CD4-positive, alpha-beta T cell (primary cell): Measurements from ENCODE around the gene TMEM179. TPM values are rescaled to one million over a fixed set of nuclear protein-coding genes. Genes with fewer than 3 reads are reported as not detected.
A peak's percentile ranks its signal among the peaks of the same experiment; 100 is the strongest.

Experiments used
- ATAC-seq: fragments of 200-7000 bp; cut with Tn5 transposase; one replicate; pipeline ENCODE4 v1.10.0; 2022; ENCODE audit warnings: mild to moderate bottlenecking; ENCODE audit not compliant: poor library complexity
- CTCF ChIA-PET: fragments of 350-600 bp; sonication (Branson Sonifier 250); formaldehyde crosslinking; loops from one replicate; lab custom pipeline; 2021; ENCODE audit warnings: antibody characterized with exemption, inconsistent platforms; lab: Charles Lee
- POLR2A ChIA-PET: fragments of 350-600 bp; sonication (Branson Sonifier 250); formaldehyde crosslinking; loops from one replicate; lab custom pipeline; 2021; ENCODE audit warnings: antibody characterized with exemption, inconsistent platforms; lab: Charles Lee
- DNase-seq, 14 experiments: peaks; one replicate each; pipeline ENCODE4 v3.0.0-alpha.2; 2013 to 2020; ENCODE audit warnings: mixed read lengths in 2 of 14
- H3K27ac ChIP-seq, 2 donors: one replicate each; pipeline versions ENCODE4 v1.5.1 to v1.7.0; 2013; ENCODE audit warnings: low read length in 2 of 2, low read depth in 1 of 2, mild to moderate bottlenecking in 1 of 2
- H3K27me3 ChIP-seq, 2 experiments: 1 replicate in 1 of 2; 2 replicates in 1 of 2; pipeline versions ENCODE4 v1.6.1 to v1.7.0; 2013; ENCODE audit warnings: low read length in 2 of 2, control low read depth in 1 of 2, mild to moderate bottlenecking in 1 of 2, moderate library complexity in 1 of 2; ENCODE audit not compliant: insufficient read depth in 2 of 2, control insufficient read depth in 1 of 2
- H3K36me3 ChIP-seq: one replicate; pipeline ENCODE4 v1.6.1; 2013; ENCODE audit warnings: low read length, control low read depth; ENCODE audit not compliant: insufficient read depth
- H3K4me1 ChIP-seq: one replicate; pipeline ENCODE4 v1.6.1; 2013; ENCODE audit warnings: low read length, control low read depth; ENCODE audit not compliant: insufficient read depth
- H3K4me3 ChIP-seq: one replicate; pipeline ENCODE4 v1.5.1; 2013; ENCODE audit warnings: mild to moderate bottlenecking, low read length, moderate library complexity
- H3K9me3 ChIP-seq, 2 experiments: 1 replicate in 1 of 2; 2 replicates in 1 of 2; pipeline versions ENCODE4 v1.6.1 to v1.7.0; 2013; ENCODE audit warnings: low read length in 2 of 2, mild to moderate bottlenecking in 2 of 2, control low read depth in 1 of 2, moderate library complexity in 1 of 2; ENCODE audit not compliant: control insufficient read depth in 1 of 2, insufficient read depth in 1 of 2
- H3K27ac Mint-ChIP-seq: one replicate; pipeline ENCODE4 v1.8.0; 2020; ENCODE audit warnings: mixed read lengths
- H3K27me3 Mint-ChIP-seq: one replicate; pipeline ENCODE4 v1.8.0; 2021; ENCODE audit warnings: mixed read lengths
- H3K36me3 Mint-ChIP-seq: one replicate; pipeline ENCODE4 v1.8.0; 2021; ENCODE audit warnings: low read depth, mixed read lengths
- H3K4me1 Mint-ChIP-seq: one replicate; pipeline ENCODE4 v1.8.0; 2021; ENCODE audit warnings: low read depth, mixed read lengths
- H3K4me3 Mint-ChIP-seq: one replicate; pipeline ENCODE4 v1.8.0; 2020; ENCODE audit warnings: mild to moderate bottlenecking, mixed read lengths
- H3K9me3 Mint-ChIP-seq: one replicate; pipeline ENCODE4 v1.8.0; 2020; ENCODE audit warnings: mixed read lengths
- intact Hi-C, 2 experiments: fragments of 100-400 bp; cut with DNase I in 1 of 2; cut with micrococcal nuclease in 1 of 2; formaldehyde crosslinking; loops; one replicate each; pipeline versions ENCODE4 v1.15.1 to v1.9.0; 2023 to 2025; cut with DNase I, micrococcal nuclease
- total RNA-seq, 174 experiments: library from RNA in 2 of 174; stranded (reverse) in 2 of 174; gene quantifications; one replicate each; pipeline ENCODE4 v1.2.3 and lab custom pipeline; 2021 to 2026
- TF ChIP-seq, protein P1 (sequence below): fragments of 200-600 bp; IDR thresholded peaks from one replicate; pipeline ENCODE4 v1.8.0; 2022; ENCODE audit warnings: antibody characterized with exemption, mild to moderate bottlenecking

TMEM179 gene
- total RNA-seq, 2 experiments from 2014 or later = not detected

DNA sequence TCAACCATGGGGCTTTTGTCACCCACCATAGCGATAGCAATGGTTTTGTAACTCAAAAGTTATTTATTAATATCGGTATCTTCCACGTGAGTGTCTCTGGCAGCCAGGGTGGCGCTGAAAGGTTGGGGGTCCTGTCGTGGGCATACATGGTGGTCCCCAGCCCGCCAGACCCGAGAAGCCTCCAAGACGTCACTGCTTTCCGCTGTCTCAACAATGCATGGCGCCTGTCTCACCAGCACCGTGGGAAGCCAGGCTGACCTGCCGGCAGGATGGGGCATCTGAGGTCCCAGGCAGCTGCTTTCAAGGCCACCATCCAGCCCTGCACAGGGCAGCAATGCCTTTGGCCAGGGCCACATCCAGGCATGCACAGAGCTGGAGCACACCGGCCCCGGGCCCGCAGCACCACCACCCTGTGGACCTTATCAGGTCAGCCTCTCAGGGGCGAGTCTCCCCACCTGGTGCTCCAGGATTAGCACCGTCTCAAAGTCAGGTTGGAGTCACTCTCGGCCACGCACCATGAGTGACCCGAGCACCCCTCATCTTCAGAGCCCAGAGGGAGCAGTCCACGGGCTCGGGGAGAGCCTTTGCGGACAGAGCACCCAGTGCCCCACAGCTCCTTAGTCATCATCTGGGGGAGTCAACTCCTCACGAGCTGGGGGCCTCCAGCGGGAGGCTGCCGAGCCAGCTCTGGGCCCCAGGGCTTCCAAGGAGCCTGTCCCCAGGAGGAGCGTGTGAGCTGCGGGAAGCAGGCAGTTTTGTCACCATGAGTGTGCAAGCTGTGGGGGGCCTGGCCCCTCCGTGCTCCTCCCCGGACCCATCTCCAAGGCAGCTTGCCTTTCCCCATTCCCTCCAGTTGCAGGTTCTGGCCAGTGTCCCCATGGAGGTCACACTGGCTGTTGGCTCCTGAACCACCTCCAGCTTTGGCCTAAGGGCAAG lies 39.6 kb downstream of the TMEM179 start:
- H3K4me3 Mint-ChIP-seq = no peak overlapping the region
- ChIA-PET POLR2A (interaction anchor here (0.7 to 1.2 kb wide), 2 partner anchors 427 to 487 kb away, joined by 3 to 7 read pairs; no protein-coding TSS in a partner anchor), CTCF (interaction anchor here (1.0 to 2.1 kb wide), 3 partner anchors 427 to 487 kb away, joined by 4 to 19 read pairs (median 6); no protein-coding TSS in a partner anchor)
- Histone ChIP-seq H3K27me3 (peaks cover 5 to 19% of the 10 kb centered on the region in 2 experiments), H3K36me3 (no peaks in the 10 kb centered on the region), H3K27ac (no peak overlapping the region), H3K4me1 (peaks cover 7% of the 10 kb centered on the region), H3K4me3 (no peak overlapping the region), H3K9me3 (peaks cover 0 to 7% of the 10 kb centered on the region in 2 experiments)
- TF ChIP-seq, protein P1, sequence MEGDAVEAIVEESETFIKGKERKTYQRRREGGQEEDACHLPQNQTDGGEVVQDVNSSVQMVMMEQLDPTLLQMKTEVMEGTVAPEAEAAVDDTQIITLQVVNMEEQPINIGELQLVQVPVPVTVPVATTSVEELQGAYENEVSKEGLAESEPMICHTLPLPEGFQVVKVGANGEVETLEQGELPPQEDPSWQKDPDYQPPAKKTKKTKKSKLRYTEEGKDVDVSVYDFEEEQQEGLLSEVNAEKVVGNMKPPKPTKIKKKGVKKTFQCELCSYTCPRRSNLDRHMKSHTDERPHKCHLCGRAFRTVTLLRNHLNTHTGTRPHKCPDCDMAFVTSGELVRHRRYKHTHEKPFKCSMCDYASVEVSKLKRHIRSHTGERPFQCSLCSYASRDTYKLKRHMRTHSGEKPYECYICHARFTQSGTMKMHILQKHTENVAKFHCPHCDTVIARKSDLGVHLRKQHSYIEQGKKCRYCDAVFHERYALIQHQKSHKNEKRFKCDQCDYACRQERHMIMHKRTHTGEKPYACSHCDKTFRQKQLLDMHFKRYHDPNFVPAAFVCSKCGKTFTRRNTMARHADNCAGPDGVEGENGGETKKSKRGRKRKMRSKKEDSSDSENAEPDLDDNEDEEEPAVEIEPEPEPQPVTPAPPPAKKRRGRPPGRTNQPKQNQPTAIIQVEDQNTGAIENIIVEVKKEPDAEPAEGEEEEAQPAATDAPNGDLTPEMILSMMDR = no peak
- ATAC-seq (no peak), DNase-seq (no peak)
- H3K36me3 Mint-ChIP-seq = no peaks in the 10 kb centered on the region
- no peak overlapping the region for H3K27ac Mint-ChIP-seq
- intact Hi-C loops = loop anchor here (1.0 to 5.0 kb wide), 3 partner anchors 428 to 487 kb away; no protein-coding TSS in a partner anchor
- peaks cover 22% of the 10 kb centered on the region for H3K27me3 Mint-ChIP-seq
- no peaks in the 10 kb centered on the region for H3K4me1 Mint-ChIP-seq
- H3K9me3 Mint-ChIP-seq = no peaks in the 10 kb centered on the region

DNA sequence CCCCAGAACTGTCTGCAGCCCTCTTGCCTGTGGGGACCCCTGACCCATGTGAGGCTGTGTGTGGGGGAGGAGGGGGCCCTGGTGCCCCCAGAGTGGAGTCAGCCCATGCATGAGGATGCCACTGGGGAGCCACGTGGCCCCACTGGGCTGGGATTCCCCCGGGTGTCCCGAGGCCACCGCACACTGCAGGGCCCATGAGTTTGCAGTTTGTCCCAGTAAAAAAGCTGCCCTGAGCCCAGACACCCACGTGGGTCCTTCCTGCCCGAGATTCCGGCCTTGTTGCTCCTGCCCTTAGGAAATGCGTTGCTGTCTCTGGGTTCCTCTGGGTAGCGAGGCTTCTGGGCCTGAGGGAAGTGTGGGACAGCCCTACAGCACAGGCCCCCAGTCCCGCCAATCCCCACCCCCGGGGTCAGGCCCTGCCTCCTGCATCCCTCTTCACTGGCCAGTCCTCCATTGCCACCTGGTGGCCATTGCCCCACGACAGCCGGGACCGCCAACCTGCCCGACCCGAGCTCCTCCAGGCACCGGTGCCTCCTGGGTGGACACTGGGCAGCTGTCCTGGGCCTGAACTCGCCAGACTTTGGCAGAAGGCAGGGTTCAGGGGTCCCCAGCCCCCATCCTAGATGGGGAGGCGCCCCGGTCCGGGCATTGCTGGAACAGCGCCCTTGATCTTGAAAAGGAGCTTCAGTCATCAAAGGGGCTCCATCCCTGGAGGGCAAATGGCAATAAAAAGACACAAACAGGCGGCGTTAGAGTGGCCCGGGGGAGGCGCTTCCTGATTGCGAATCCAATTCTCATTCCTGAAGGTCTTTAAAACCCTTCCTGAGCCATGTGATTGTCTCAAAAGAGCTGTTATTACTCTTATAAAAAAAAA lies 40.6 kb downstream of the TMEM179 start:
- peaks cover 5 to 19% of the 10 kb centered on the region in 2 experiments for H3K27me3 ChIP-seq
- TF ChIP-seq, protein P1 = peak; percentile 74
- H3K4me1 ChIP-seq = peaks cover 7% of the 10 kb centered on the region
- H3K27ac Mint-ChIP-seq = no peak overlapping the region
- peak; percentile 57 to 80 (median 66) for DNase-seq
- H3K9me3 ChIP-seq = peaks cover 0 to 7% of the 10 kb centered on the region in 2 experiments
- ChIA-PET POLR2A (interaction anchor here (0.7 to 1.2 kb wide), 2 partner anchors 426 to 486 kb away, joined by 3 to 7 read pairs; no protein-coding TSS in a partner anchor), CTCF (interaction anchor here (1.0 to 2.1 kb wide), 3 partner anchors 426 to 486 kb away, joined by 4 to 19 read pairs (median 6); no protein-coding TSS in a partner anchor)
- peak; percentile 82 for ATAC-seq
- H3K36me3 Mint-ChIP-seq = no peaks in the 10 kb centered on the region
- H3K4me1 Mint-ChIP-seq = no peaks in the 10 kb centered on the region
- no peaks in the 10 kb centered on the region for H3K36me3 ChIP-seq
- H3K4me3 ChIP-seq = no peak overlapping the region
- H3K27ac ChIP-seq = no peak overlapping the region
- intact Hi-C loops = loop anchor here (1.0 to 5.0 kb wide), 3 partner anchors 427 to 486 kb away; no protein-coding TSS in a partner anchor
- no peaks in the 10 kb centered on the region for H3K9me3 Mint-ChIP-seq
- H3K27me3 Mint-ChIP-seq = peaks cover 16% of the 10 kb centered on the region
- no peak overlapping the region for H3K4me3 Mint-ChIP-seq
